OCI-LY7 (cell line): ENCODE results near the gene IMPA2. TPM values are rescaled to one million over a fixed set of nuclear protein-coding genes. Genes with fewer than 3 reads are reported as not detected.

Experiments used
- BruUV-seq: library from RNA; stranded (reverse); fragments of 400-500 nt; replicated peaks from 2 replicates; lab custom pipeline; 2021; lab: Mats Ljungman, UMichigan
- CTCF ChIA-PET: fragments of 300-600 bp; sonication (Branson Sonifier 250); formaldehyde crosslinking; loops from one replicate; lab custom pipeline; 2022; ENCODE audit warnings: antibody characterized with exemption; ENCODE audit not compliant: unreplicated experiment; lab: Charles Lee
- POLR2A ChIA-PET: fragments of 300-600 bp; sonication (Branson Sonifier 250); formaldehyde crosslinking; loops from one replicate; lab custom pipeline; 2022; ENCODE audit warnings: antibody characterized with exemption; lab: Charles Lee
- DNase-seq: peaks from one replicate; pipeline ENCODE4 v3.0.0-alpha.2; 2015; ENCODE audit warnings: low spot score
- H2AFZ ChIP-seq: fragments of 200-600 bp; sonication (generic), shearing (Covaris generic); 2 replicates; pipeline ENCODE4 v1.6.1; 2014; ENCODE audit warnings: mild to moderate bottlenecking, antibody characterized with exemption, low read length, moderate library complexity
- H3K27ac ChIP-seq: fragments of 200-600 bp; sonication (generic); 2 replicates; pipeline ENCODE4 v1.5.1; 2014; ENCODE audit warnings: mixed run types, low read depth, mild to moderate bottlenecking, moderate library complexity, low read length, inconsistent platforms; ENCODE audit not compliant: poor library complexity, severe bottlenecking
- H3K36me3 ChIP-seq: fragments of 200-600 bp; sonication (generic); 2 replicates; pipeline ENCODE4 v1.6.1; 2014; ENCODE audit warnings: mild to moderate bottlenecking, antibody characterized with exemption, low read length, moderate library complexity, mixed read lengths; ENCODE audit not compliant: insufficient read depth
- H3K4me1 ChIP-seq: fragments of 200-600 bp; sonication (generic); 2 replicates; pipeline ENCODE4 v1.5.1; 2014; ENCODE audit warnings: mild to moderate bottlenecking, low read length; ENCODE audit not compliant: insufficient read depth, poor library complexity, severe bottlenecking
- H3K4me2 ChIP-seq: fragments of 200-600 bp; sonication (generic); 2 replicates; pipeline ENCODE4 v1.6.1; 2014; ENCODE audit warnings: mild to moderate bottlenecking, low read length
- H3K4me3 ChIP-seq: fragments of 200-600 bp; sonication (generic); 2 replicates; pipeline ENCODE4 v1.5.1; 2014; ENCODE audit warnings: mild to moderate bottlenecking, low read depth, low read length; ENCODE audit not compliant: poor library complexity, severe bottlenecking
- H3K79me2 ChIP-seq: fragments of 200-600 bp; sonication (generic); 2 replicates; pipeline ENCODE4 v1.6.1; 2016; ENCODE audit warnings: low read depth, mild to moderate bottlenecking, low read length, moderate library complexity, mixed read lengths; ENCODE audit not compliant: insufficient read depth
- H3K9me2 ChIP-seq: fragments of 200-600 bp; sonication (generic); 2 replicates; pipeline ENCODE4 v1.6.1; 2016; ENCODE audit warnings: mild to moderate bottlenecking, low read length, mixed read lengths; ENCODE audit not compliant: insufficient read depth
- H3K9me3 ChIP-seq: fragments of 200-600 bp; sonication (generic); 2 replicates; pipeline ENCODE4 v1.6.1; 2014; ENCODE audit warnings: mild to moderate bottlenecking, mixed run types, low read length, mixed read lengths
- H4K20me1 ChIP-seq: fragments of 200-600 bp; sonication (generic); 2 replicates; pipeline ENCODE4 v1.6.1; 2014; ENCODE audit warnings: mild to moderate bottlenecking, antibody characterized with exemption, low read length, moderate library complexity, mixed read lengths; ENCODE audit not compliant: insufficient read depth
- EZH2phosphoT487 ChIP-seq: fragments of 200-600 bp; sonication (generic); IDR thresholded peaks from 2 replicates; pipeline ENCODE4 v1.6.1; 2018; ENCODE audit warnings: low read depth, borderline replicate concordance, mild to moderate bottlenecking, mixed run types, antibody characterized with exemption, low read length, moderate library complexity, mixed read lengths
- intact Hi-C: fragments of 100-400 bp; cut with micrococcal nuclease; formaldehyde crosslinking; loops from one replicate; pipeline ENCODE4 v1.10.0; 2022; ENCODE audit not compliant: unreplicated experiment
- total RNA-seq, 2 experiments: library from RNA; depleted of rRNA in 1 of 2; stranded (reverse); fragments of >200 nt in 1 of 2; shearing (Covaris generic) in 1 of 2; gene quantifications; 2 replicates each; pipeline ENCODE4 v1.2.3, GENCODE V29; 2014 to 2022
- TF ChIP-seq, protein P1 (sequence below): fragments of 200-600 bp; sonication (generic); conservative IDR thresholded peaks from 2 replicates; pipeline ENCODE4 v1.5.1; 2014; ENCODE audit warnings: mild to moderate bottlenecking, antibody characterized with exemption, low read length, moderate library complexity, mixed read lengths

Gene IMPA2
- total RNA-seq, 2 experiments from 2014 or later: 51.9 to 59.0 TPM

- ChIA-PET POLR2A (interaction anchor here (0.6 kb wide), 1 partner anchor 53 kb away, joined by 3 read pairs; no protein-coding TSS in a partner anchor), CTCF (no interaction called here)
- intact Hi-C loops: no loop called here
- no TSS peak for BruUV-seq
- no peak for DNase-seq
- Histone ChIP-seq H3K27ac (no peak overlapping the region), H3K79me2 (no peaks in the 10 kb centered on the region), H3K36me3 (no peaks in the 10 kb centered on the region), H2AFZ (no peak overlapping the region), H3K9me3 (no peaks in the 10 kb centered on the region), H4K20me1 (no peaks in the 10 kb centered on the region), H3K4me3 (no peak overlapping the region), H3K9me2 (no peaks in the 10 kb centered on the region), H3K4me1 (peaks cover 21% of the 10 kb centered on the region), H3K4me2 (no peak overlapping the region)
- TF ChIP-seq EZH2phosphoT487: no peak
Observed at GRCh38 chr18:11992096-11992790, 10.9 kb downstream of the IMPA2 start.

DNA sequence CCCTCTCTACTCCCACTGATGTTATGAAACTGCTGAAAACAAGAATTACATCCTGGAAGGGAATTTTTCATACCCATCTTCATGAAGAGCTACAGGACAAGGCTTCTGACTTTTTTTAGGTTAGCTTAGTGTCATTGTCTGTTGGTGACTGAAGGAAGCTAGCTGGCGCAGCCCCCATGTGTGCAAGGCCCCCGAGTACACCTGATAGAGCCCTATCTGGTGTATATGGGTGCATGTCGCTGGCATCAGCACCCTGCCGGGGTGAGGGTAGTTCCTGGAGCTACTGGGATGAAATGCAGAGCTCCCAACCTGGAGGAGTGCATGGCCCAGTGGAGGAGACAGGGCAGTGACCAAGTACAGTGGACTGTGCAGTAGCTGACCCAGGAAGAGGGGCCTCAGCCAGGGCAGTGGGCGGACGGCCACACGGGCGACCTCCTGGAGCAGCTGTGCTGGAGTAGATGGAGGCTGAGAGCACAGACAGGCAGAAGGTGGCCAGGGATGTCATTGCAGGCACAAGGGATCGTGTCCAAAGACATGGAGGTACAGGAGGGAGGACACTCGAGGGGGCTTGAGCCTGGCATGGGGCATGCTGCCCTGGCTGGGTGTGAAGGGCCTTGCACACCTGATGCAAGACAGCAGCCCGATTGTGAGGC lies 12.1 kb downstream of the IMPA2 start:
- POLR2A ChIA-PET: interaction anchor here (1.2 kb wide), 1 partner anchor 12 kb away, joined by 3 read pairs; the partner anchor contains the start of gene IMPA2
- CTCF ChIA-PET: interaction anchor here (0.5 kb wide), 1 partner anchor 12 kb away, joined by 5 read pairs; no protein-coding TSS in a partner anchor
- Histone ChIP-seq H3K79me2 (no peaks in the 10 kb centered on the region), H3K36me3 (no peaks in the 10 kb centered on the region), H4K20me1 (no peaks in the 10 kb centered on the region), H3K4me2 (no peak overlapping the region), H2AFZ (no peak overlapping the region), H3K27ac (no peak overlapping the region), H3K9me2 (no peaks in the 10 kb centered on the region), H3K4me1 (peaks cover 25% of the 10 kb centered on the region), H3K4me3 (no peak overlapping the region), H3K9me3 (no peaks in the 10 kb centered on the region)
- intact Hi-C loops: no loop called here
- no peak for DNase-seq
- no TSS peak for BruUV-seq
- TF ChIP-seq, protein P1, sequence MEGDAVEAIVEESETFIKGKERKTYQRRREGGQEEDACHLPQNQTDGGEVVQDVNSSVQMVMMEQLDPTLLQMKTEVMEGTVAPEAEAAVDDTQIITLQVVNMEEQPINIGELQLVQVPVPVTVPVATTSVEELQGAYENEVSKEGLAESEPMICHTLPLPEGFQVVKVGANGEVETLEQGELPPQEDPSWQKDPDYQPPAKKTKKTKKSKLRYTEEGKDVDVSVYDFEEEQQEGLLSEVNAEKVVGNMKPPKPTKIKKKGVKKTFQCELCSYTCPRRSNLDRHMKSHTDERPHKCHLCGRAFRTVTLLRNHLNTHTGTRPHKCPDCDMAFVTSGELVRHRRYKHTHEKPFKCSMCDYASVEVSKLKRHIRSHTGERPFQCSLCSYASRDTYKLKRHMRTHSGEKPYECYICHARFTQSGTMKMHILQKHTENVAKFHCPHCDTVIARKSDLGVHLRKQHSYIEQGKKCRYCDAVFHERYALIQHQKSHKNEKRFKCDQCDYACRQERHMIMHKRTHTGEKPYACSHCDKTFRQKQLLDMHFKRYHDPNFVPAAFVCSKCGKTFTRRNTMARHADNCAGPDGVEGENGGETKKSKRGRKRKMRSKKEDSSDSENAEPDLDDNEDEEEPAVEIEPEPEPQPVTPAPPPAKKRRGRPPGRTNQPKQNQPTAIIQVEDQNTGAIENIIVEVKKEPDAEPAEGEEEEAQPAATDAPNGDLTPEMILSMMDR: no peak
- no peak for TF ChIP-seq EZH2phosphoT487

DNA sequence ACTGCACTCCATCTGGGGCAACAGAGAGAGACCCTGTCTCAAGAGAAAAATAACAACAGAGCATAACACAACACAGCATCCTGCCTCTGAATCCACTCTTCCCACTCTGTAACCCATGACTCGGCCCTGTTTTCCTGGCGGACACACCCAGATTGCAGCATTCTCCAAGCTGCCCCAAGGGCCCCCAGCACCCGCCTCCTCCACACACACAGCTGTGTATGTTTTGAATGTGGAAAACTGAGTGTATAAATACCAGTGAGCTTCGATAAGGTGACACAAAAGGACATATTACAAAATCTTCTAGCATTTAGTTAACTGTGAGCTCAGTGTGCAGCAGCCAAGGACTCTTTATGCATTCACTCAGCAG lies 13.0 kb downstream of the IMPA2 start:
- no peak for DNase-seq
- H3K9me2 ChIP-seq: no peaks in the 10 kb centered on the region
- H4K20me1 ChIP-seq: no peaks in the 10 kb centered on the region
- intact Hi-C loops: loop anchor here (2.0 kb wide), 1 partner anchor 262 kb away; no protein-coding TSS in a partner anchor
- no peak overlapping the region for H3K27ac ChIP-seq
- H2AFZ ChIP-seq: no peak overlapping the region
- CTCF ChIA-PET: interaction anchor here (1.1 to 2.6 kb wide), 4 partner anchors 50 to 339 kb away, joined by 3 to 25 read pairs (median 4); no protein-coding TSS in a partner anchor
- peaks cover 28% of the 10 kb centered on the region for H3K4me1 ChIP-seq
- H3K79me2 ChIP-seq: no peaks in the 10 kb centered on the region
- H3K36me3 ChIP-seq: peaks cover 2% of the 10 kb centered on the region; the same call in 1 of the 2 replicates
- no peak overlapping the region for H3K4me2 ChIP-seq
- POLR2A ChIA-PET: interaction anchor here (0.6 to 1.4 kb wide), 5 partner anchors 14 to 295 kb away, joined by 3 to 6 read pairs (median 4); no protein-coding TSS in a partner anchor
- TF ChIP-seq, protein P1: no peak
- TF ChIP-seq EZH2phosphoT487: no peak
- H3K9me3 ChIP-seq: no peaks in the 10 kb centered on the region
- no peak overlapping the region for H3K4me3 ChIP-seq
- BruUV-seq: no TSS peak
